Activated CD8-positive, alpha-beta memory T cell treated with anti-CD3 and anti-CD28 coated beads, Interleukin-2, amount 50 U/mL, for 48 hours (primary cell): ENCODE results near the gene MEGF8.
A peak's percentile ranks its signal among the peaks of the same experiment; 100 is the strongest.

Experiments
- DNase-seq: peaks from one replicate; pipeline ENCODE4 v3.0.0-alpha.2; 2020

The MEGF8 gene

GRCh38 chr19:42286349-42287016, 39.0 kb upstream of the MEGF8 start:
- DNase-seq = no peak

GRCh38 chr19:42287017-42287826, 38.2 kb upstream of the MEGF8 start:
- DNase-seq = no peak

GRCh38 chr19:42287827-42288107, 37.7 kb upstream of the MEGF8 start:
- DNase-seq = no peak

- no peak for DNase-seq
These were observed 37.0 kb upstream of the MEGF8 start for GRCh38 chr19:42288387-42288786.

GRCh38 chr19:42288881-42289555, 36.4 kb upstream of the MEGF8 start:
- DNase-seq = no peak

- DNase-seq = no peak
These were observed 35.8 kb upstream of the MEGF8 start for GRCh38 chr19:42289556-42290041.

- DNase-seq = no peak
These were observed 35.3 kb upstream of the MEGF8 start for GRCh38 chr19:42290136-42290522.

- DNase-seq = peak; percentile 80
These were observed 34.7 kb upstream of the MEGF8 start for GRCh38 chr19:42290523-42291434.

- DNase-seq = no peak
These were observed 34.0 kb upstream of the MEGF8 start for GRCh38 chr19:42291435-42291810.

- no peak for DNase-seq
These were observed 33.1 kb upstream of the MEGF8 start for GRCh38 chr19:42292042-42292960.

GRCh38 chr19:42292963-42293362, 32.5 kb upstream of the MEGF8 start:
- DNase-seq = no peak

- no peak for DNase-seq
These were observed 31.9 kb upstream of the MEGF8 start for GRCh38 chr19:42293540-42293939.

- DNase-seq = no peak
These were observed 31.5 kb upstream of the MEGF8 start for GRCh38 chr19:42293948-42294347.

GRCh38 chr19:42294471-42295137, 30.8 kb upstream of the MEGF8 start:
- no peak for DNase-seq

GRCh38 chr19:42295342-42295741, 30.1 kb upstream of the MEGF8 start:
- no peak for DNase-seq

- DNase-seq = peak; percentile 98
These were observed 29.5 kb upstream of the MEGF8 start for GRCh38 chr19:42295831-42296525.

- DNase-seq = no peak
These were observed 28.4 kb upstream of the MEGF8 start for GRCh38 chr19:42297039-42297438.

GRCh38 chr19:42301646-42302203, 23.7 kb upstream of the MEGF8 start, which contains the start of gene PRR19:
Gene PRR19 (plus strand): TSS chr19:42302132. CDS start chr19:42309585, 7,453 bp downstream.
- no peak for DNase-seq

- no peak for DNase-seq
These were observed 22.4 kb upstream of the MEGF8 start for GRCh38 chr19:42303101-42303464.

GRCh38 chr19:42303876-42304275, 21.6 kb upstream of the MEGF8 start:
- no peak for DNase-seq
